ENCODE measurements around the gene NLN.

DNA sequence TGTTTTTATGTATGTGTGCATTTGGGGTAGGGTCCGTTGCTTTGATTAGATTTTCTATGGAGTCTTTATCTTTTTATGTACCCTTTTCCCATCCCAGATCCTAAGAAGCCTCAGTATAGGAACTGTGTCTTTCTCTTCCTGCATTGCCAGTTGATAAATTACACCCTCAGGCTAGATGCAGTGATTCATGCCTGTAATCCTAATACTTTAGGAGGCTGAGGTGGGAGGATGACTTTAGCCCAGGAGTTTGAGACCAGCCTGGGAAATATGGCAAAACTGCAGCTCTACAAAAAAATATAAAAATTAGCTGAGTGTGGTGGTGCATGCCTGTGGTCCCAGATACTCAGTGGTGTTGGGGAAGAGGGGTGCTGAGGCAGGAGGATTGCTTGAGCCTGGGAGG lies 40.2 kb downstream of the NLN start:
- TF ChIP-seq TAF1 (IDR thresholded peaks at IDR 0.05; ENCODE audit: borderline replicate concordance, low read depth, low read length) (no peak), POLR2AphosphoS5 (IDR thresholded peaks at IDR 0.05; ENCODE audit: low read depth, low read length) (no peak)

Measured in GM12892 (cell line).